ENCODE measurements around the gene MCF2L. TPM values are rescaled to one million over a fixed set of nuclear protein-coding genes. Genes with fewer than 3 reads are reported as not detected.

Gene MCF2L
- total and polyA plus RNA-seq, 2 experiments from 2014 or later: 4.8 to 25.6 TPM

DNA sequence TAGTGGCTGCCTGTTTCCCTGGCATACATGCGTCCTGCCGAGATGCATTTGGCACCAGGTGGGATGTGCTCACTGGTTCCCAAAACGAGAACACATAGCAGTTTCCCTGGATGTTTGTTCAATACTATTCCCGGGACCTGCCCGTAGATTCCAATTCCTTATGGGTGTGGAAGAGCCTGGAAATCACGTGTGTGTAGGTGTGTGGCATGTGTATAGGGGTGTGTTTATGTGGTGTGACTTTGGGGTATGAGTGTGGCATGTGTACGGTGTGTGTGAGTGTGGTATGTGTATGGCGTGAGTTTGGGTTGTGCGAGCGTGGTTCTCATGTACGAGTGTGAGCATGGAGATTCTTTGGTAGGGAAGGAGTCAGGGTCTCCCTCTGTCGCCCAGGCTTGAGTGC is 133.7 kb downstream of the MCF2L start (continued):
- TF ChIP-seq, protein P1, sequence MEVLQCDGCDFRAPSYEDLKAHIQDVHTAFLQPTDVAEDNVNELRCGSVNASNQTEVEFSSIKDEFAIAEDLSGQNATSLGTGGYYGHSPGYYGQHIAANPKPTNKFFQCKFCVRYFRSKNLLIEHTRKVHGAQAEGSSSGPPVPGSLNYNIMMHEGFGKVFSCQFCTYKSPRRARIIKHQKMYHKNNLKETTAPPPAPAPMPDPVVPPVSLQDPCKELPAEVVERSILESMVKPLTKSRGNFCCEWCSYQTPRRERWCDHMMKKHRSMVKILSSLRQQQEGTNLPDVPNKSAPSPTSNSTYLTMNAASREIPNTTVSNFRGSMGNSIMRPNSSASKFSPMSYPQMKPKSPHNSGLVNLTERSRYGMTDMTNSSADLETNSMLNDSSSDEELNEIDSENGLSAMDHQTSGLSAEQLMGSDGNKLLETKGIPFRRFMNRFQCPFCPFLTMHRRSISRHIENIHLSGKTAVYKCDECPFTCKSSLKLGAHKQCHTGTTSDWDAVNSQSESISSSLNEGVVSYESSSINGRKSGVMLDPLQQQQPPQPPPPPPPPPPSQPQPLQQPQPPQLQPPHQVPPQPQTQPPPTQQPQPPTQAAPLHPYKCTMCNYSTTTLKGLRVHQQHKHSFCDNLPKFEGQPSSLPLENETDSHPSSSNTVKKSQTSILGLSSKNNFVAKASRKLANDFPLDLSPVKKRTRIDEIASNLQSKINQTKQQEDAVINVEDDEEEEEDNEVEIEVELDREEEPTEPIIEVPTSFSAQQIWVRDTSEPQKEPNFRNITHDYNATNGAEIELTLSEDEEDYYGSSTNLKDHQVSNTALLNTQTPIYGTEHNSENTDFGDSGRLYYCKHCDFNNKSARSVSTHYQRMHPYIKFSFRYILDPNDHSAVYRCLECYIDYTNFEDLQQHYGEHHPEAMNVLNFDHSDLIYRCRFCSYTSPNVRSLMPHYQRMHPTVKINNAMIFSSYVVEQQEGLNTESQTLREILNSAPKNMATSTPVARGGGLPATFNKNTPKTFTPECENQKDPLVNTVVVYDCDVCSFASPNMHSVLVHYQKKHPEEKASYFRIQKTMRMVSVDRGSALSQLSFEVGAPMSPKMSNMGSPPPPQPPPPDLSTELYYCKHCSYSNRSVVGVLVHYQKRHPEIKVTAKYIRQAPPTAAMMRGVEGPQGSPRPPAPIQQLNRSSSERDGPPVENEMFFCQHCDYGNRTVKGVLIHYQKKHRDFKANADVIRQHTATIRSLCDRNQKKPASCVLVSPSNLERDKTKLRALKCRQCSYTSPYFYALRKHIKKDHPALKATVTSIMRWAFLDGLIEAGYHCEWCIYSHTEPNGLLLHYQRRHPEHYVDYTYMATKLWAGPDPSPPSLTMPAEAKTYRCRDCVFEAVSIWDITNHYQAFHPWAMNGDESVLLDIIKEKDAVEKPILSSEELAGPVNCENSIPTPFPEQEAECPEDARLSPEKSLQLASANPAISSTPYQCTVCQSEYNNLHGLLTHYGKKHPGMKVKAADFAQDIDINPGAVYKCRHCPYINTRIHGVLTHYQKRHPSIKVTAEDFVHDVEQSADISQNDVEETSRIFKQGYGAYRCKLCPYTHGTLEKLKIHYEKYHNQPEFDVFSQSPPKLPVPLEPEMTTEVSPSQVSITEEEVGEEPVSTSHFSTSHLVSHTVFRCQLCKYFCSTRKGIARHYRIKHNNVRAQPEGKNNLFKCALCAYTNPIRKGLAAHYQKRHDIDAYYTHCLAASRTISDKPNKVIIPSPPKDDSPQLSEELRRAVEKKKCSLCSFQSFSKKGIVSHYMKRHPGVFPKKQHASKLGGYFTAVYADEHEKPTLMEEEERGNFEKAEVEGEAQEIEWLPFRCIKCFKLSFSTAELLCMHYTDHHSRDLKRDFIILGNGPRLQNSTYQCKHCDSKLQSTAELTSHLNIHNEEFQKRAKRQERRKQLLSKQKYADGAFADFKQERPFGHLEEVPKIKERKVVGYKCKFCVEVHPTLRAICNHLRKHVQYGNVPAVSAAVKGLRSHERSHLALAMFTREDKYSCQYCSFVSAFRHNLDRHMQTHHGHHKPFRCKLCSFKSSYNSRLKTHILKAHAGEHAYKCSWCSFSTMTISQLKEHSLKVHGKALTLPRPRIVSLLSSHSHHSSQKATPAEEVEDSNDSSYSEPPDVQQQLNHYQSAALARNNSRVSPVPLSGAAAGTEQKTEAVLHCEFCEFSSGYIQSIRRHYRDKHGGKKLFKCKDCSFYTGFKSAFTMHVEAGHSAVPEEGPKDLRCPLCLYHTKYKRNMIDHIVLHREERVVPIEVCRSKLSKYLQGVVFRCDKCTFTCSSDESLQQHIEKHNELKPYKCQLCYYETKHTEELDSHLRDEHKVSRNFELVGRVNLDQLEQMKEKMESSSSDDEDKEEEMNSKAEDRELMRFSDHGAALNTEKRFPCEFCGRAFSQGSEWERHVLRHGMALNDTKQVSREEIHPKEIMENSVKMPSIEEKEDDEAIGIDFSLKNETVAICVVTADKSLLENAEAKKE (CRISPR knock-in tag; IDR thresholded peaks at IDR 0.05): no peak
- no peak for TF ChIP-seq ZNF114 (CRISPR knock-in tag; IDR thresholded peaks at IDR 0.05)

DNA sequence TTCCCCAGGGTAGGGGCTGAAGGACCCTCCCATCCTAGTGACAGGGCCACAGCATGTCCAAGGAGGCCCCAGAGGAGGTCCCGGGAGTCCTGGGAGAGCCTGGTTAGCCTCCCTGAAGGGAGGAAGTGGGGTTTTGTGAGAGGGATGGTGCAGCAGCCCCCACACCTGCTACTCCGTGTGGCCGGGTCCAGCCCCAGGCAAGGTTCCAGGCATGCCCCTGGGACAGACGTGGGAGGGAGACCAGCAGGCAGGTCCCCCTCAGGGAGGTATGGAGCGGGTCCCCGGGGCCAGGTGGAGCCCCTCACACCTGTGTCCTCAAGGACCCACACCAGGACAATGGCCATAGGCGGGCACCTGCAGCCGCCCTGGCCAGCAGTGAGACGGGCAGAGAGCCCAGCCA is 134.6 kb downstream of the MCF2L start:
- ATAC-seq (no peak), DNase-seq (ENCODE audit: low spot score) (no peak)
- H2AFZ ChIP-seq: no peak overlapping the region
- H3K36me3 ChIP-seq (ENCODE audit: insufficient read depth): no peaks in the 10 kb centered on the region
- no peak overlapping the region for H3K4me2 ChIP-seq
- peaks cover 4% of the 10 kb centered on the region; the same call in 1 of the 2 replicates for H3K4me1 ChIP-seq (ENCODE audit: insufficient read depth)
- Mint-ChIP-seq H3K27me3 (ENCODE audit: insufficient read depth, low read depth, poor library complexity) (peaks cover 12% of the 10 kb centered on the region), H3K4me3 (no peak overlapping the region), H3K36me3 (ENCODE audit: low read depth) (no peaks in the 10 kb centered on the region), H3K4me1 (peaks cover 12% of the 10 kb centered on the region; the same call in 2 of the 3 replicates), H3K9me3 (peaks cover 2% of the 10 kb centered on the region; the same call in 1 of the 3 replicates), H3K27ac (no peak overlapping the region)
- no peaks in the 10 kb centered on the region for H3K79me2 ChIP-seq (replicated peaks; ENCODE audit: insufficient read depth)
- no peak overlapping the region for H3K27ac ChIP-seq (ENCODE audit: low read depth)
- no peaks in the 10 kb centered on the region for H3K9me2 ChIP-seq (ENCODE audit: insufficient read depth)
- no peaks in the 10 kb centered on the region for H3K27me3 ChIP-seq (ENCODE audit: insufficient read depth)
- no peaks in the 10 kb centered on the region for H4K20me1 ChIP-seq (replicated peaks; ENCODE audit: insufficient read depth)
- H3K4me3 ChIP-seq: no peak overlapping the region
- no peak for TF ChIP-seq POLR2AphosphoS5 (IDR thresholded peaks at IDR 0.05; ENCODE audit: low read depth)
- TF ChIP-seq, protein P2, sequence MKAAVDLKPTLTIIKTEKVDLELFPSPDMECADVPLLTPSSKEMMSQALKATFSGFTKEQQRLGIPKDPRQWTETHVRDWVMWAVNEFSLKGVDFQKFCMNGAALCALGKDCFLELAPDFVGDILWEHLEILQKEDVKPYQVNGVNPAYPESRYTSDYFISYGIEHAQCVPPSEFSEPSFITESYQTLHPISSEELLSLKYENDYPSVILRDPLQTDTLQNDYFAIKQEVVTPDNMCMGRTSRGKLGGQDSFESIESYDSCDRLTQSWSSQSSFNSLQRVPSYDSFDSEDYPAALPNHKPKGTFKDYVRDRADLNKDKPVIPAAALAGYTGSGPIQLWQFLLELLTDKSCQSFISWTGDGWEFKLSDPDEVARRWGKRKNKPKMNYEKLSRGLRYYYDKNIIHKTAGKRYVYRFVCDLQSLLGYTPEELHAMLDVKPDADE (IDR thresholded peaks at IDR 0.05): no peak
- TF ChIP-seq, protein P3, sequence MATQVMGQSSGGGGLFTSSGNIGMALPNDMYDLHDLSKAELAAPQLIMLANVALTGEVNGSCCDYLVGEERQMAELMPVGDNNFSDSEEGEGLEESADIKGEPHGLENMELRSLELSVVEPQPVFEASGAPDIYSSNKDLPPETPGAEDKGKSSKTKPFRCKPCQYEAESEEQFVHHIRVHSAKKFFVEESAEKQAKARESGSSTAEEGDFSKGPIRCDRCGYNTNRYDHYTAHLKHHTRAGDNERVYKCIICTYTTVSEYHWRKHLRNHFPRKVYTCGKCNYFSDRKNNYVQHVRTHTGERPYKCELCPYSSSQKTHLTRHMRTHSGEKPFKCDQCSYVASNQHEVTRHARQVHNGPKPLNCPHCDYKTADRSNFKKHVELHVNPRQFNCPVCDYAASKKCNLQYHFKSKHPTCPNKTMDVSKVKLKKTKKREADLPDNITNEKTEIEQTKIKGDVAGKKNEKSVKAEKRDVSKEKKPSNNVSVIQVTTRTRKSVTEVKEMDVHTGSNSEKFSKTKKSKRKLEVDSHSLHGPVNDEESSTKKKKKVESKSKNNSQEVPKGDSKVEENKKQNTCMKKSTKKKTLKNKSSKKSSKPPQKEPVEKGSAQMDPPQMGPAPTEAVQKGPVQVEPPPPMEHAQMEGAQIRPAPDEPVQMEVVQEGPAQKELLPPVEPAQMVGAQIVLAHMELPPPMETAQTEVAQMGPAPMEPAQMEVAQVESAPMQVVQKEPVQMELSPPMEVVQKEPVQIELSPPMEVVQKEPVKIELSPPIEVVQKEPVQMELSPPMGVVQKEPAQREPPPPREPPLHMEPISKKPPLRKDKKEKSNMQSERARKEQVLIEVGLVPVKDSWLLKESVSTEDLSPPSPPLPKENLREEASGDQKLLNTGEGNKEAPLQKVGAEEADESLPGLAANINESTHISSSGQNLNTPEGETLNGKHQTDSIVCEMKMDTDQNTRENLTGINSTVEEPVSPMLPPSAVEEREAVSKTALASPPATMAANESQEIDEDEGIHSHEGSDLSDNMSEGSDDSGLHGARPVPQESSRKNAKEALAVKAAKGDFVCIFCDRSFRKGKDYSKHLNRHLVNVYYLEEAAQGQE (IDR thresholded peaks at IDR 0.05; ENCODE audit: unreplicated experiment): no peak
- TF ChIP-seq EZH2 (IDR thresholded peaks at IDR 0.05; ENCODE audit: low read depth, unreplicated experiment): no peak
- no peaks in the 10 kb centered on the region for H3F3A ChIP-seq (replicated peaks; ENCODE audit: low read depth)
